HG03135 (cell line): Measurements from ENCODE around the gene MYL5.
"Not testable (repeated sequence)": the region's sequence is repeated elsewhere in the genome, so short reads cannot be mapped to it uniquely, and the experiment has no call there.

Experiments used
- ATAC-seq: cut with Tn5 transposase; IDR thresholded peaks from one replicate; pipeline ENCODE4 v1.9.1; 2021; ENCODE audit warnings: mild to moderate bottlenecking, moderate library complexity; ENCODE audit not compliant: unreplicated experiment

The MYL5 gene, protein sequence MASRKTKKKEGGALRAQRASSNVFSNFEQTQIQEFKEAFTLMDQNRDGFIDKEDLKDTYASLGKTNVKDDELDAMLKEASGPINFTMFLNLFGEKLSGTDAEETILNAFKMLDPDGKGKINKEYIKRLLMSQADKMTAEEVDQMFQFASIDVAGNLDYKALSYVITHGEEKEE

GRCh38 chr4:674172-675035 lies at the start of gene MYL5, which contains the start of gene ATP5ME:
Gene MYL5, plus strand, starts transcription at chr4:674542. Its CDS starts 3,485 bp downstream, at chr4:678027.
Gene ATP5ME, minus strand, starts transcription at chr4:674276. Its CDS starts 29 bp downstream, at chr4:674247.
- peak; percentile 80 for ATAC-seq

DNA sequence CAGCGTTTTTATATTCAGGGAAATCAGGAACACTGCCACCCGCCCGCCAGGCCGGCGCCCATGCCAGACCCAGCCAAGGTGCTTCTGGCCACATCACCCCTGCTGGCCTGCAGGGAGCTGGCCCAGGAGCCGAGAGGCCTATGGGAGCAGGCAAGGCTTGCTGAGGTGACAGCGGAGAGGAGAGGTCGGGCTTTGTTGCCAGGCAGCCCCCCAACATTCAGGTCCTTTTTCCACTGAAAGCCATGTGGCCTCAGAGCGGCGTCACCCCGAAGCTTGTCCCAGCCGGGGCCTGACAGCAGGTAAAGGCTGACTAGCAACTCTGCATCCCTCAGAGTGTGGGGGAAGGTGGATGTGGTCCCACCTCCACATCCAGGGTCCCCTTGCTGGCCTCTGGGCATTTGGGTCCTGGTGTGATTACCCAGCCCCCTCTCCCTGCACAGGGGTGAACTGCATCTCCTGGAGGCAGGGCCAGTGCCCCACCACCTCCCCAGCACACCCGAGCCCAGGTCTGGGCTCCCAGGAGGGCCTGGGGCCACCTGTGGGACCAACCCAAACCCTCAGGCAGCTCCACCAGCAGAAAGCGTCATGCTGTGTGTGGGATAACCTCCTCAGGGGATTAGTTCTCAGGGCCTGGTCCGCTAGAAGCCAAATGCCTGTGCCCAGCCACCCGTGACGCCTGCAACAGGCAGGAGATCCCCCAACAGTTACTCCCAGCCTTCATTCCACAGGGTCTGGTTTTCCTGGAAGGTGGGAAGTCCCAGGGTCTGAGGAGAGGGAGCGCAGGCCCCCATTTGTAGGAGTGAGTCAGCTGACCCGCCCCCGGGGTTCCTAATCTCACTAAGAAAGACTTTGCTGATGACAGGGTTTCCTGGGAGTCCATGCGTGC lies 49.4 kb upstream of the MYL5 start, which contains the start of gene PDE6B:
PDE6B (plus strand) TSS at position 869 of the 886 bp plus-strand sequence. CDS start 54 bp downstream, outside the sequence.
- no peak for ATAC-seq

- no peak for ATAC-seq
These were observed 48.6 kb upstream of the MYL5 start for GRCh38 chr4:625631-626161.

GRCh38 chr4:626201-627091 lies 47.9 kb upstream of the MYL5 start:
- no peak for ATAC-seq

GRCh38 chr4:627347-628125 lies 46.8 kb upstream of the MYL5 start:
- no peak for ATAC-seq

GRCh38 chr4:628311-628741 lies 46.0 kb upstream of the MYL5 start:
- ATAC-seq: no peak

- ATAC-seq: no peak
These were observed 45.3 kb upstream of the MYL5 start for GRCh38 chr4:628821-629635.

- ATAC-seq: no peak
These were observed 44.8 kb upstream of the MYL5 start for GRCh38 chr4:629636-629914.

GRCh38 chr4:629915-630641 lies 44.3 kb upstream of the MYL5 start:
- ATAC-seq: no peak

DNA sequence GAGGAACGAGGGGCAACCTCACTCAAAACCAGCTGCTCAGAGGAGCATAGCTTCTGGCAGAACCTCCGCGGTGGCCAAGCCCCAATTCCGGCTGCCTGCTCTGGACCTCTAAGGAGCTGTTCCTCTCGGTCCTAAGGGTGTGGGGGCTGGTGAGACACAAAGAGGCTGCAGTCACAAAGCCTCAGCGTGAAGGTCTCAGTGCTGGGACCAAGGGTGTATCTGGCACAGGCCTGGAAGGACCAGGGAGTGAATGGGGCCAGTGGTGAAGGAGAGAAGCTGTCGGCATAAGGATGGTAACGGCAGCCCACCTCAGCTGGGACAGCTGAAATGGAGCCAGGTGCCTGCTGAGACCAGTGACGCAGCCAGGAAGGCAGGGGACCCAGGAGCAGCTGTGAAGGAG lies 43.7 kb upstream of the MYL5 start:
- no peak for ATAC-seq

GRCh38 chr4:632196-632790 lies 42.0 kb upstream of the MYL5 start:
- no peak for ATAC-seq

GRCh38 chr4:632926-633325 lies 41.4 kb upstream of the MYL5 start:
- no peak for ATAC-seq

DNA sequence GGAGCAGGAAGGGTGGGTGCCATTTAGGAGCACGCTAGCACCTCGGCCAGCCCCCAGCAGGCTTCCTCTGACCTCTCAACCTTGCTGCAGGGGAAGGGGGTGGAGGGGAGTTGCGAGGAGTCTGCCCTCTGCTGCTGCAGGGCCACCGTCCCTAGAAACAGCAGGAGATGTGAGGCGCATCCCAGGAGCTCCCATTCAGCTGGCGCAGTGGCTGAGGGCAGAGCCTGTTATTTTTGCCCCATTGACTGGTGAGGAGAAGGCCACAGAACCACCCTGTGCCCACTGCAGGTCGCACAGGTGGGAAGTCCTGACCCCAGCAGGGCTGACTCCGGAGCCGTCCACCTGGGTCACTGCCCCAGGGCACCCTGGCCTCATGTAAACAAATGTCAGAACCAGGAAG lies 40.9 kb upstream of the MYL5 start:
- ATAC-seq: no peak

GRCh38 chr4:633976-634598 lies 40.3 kb upstream of the MYL5 start:
- ATAC-seq: no peak

DNA sequence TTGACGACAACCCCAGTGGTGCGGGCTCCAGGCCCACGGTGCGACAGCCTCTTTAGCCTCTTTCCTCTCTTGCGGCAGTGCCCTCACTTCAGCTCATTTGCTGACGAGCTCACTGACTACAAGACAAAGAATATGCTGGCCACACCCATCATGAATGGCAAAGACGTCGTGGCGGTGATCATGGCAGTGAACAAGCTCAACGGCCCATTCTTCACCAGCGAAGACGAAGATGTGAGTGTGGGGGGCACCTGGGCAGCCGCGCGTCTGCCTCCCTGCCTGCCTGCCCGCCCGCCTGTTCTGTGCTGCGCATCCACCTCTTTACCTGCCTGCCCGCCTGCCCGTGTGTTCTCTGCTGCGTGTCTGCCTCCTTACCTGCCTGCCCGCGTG lies 39.8 kb upstream of the MYL5 start:
- no peak for ATAC-seq

DNA sequence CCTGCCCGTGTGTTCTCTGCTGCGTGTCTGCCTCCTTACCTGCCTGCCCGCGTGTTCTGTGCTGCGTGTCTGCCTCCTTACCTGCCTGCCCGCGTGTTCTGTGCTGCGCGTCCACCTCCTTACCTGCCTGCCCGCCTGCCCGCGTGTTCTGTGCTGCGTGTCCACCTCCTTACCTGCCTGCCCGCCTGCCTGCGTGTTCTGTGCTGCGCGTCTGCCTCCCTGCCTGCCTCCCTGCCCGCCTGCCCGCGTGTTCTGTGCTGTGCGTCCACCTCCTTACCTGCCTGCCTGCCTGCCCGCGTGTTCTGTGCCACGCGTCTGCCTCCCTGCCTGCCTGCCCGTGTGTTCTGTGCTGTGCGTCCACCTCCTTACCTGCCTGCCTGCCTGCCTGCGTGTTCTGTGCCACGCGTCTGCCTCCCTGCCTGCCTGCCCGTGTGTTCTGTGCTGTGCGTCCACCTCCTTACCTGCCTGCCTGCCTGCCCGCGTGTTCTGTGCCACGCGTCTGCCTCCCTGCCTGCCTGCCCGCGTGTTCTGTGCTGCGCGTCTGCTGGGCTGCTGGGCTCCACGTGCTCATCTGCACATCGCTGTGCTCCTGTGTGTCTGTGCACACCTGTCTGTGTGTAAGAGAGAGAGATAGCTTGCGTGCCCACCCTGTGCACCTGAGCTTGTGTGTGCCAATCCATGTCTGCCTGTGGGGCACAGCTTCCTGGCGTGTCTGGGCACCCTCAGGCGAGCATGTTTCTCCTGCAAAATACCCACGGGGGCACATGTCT lies 39.1 kb upstream of the MYL5 start:
- ATAC-seq: not testable (repeated sequence)
